ENCODE results near the gene ZNF423.

ZNF423 gene

GRCh38 chr16:49594153-49594552, 261.8 kb downstream of the ZNF423 start:
- DNase-seq = no peak

GRCh38 chr16:49593424-49594040, 262.4 kb downstream of the ZNF423 start:
- DNase-seq = no peak

- DNase-seq = no peak
Observed at GRCh38 chr16:49592546-49593423, 263.1 kb downstream of the ZNF423 start.

GRCh38 chr16:49590166-49590871, 265.6 kb downstream of the ZNF423 start:
- no peak for DNase-seq

GRCh38 chr16:49589544-49590031, 266.3 kb downstream of the ZNF423 start:
- no peak for DNase-seq

- no peak for DNase-seq
Observed at GRCh38 chr16:49588729-49589384, 267.1 kb downstream of the ZNF423 start.

- DNase-seq = no peak
Observed at GRCh38 chr16:49588026-49588425, 267.9 kb downstream of the ZNF423 start.

- no peak for DNase-seq
Observed at GRCh38 chr16:49587511-49587910, 268.4 kb downstream of the ZNF423 start.

GRCh38 chr16:49586466-49587450, 269.2 kb downstream of the ZNF423 start:
- DNase-seq = no peak

GRCh38 chr16:49585143-49585832, 270.6 kb downstream of the ZNF423 start:
- DNase-seq = no peak

- no peak for DNase-seq
Observed at GRCh38 chr16:49583911-49584310, 272.0 kb downstream of the ZNF423 start.

GRCh38 chr16:49581630-49582298, 274.1 kb downstream of the ZNF423 start:
- DNase-seq = no peak

GRCh38 chr16:49580751-49581303, 275.1 kb downstream of the ZNF423 start:
- DNase-seq = no peak

GRCh38 chr16:49578435-49579024, 277.4 kb downstream of the ZNF423 start:
- no peak for DNase-seq

GRCh38 chr16:49578018-49578417, 277.9 kb downstream of the ZNF423 start:
- DNase-seq = no peak

- no peak for DNase-seq
Observed at GRCh38 chr16:49576941-49577340, 279.0 kb downstream of the ZNF423 start.

- DNase-seq = no peak
Observed at GRCh38 chr16:49576173-49576494, 279.8 kb downstream of the ZNF423 start.

- no peak for DNase-seq
Observed at GRCh38 chr16:49575346-49576172, 280.4 kb downstream of the ZNF423 start.

- no peak for DNase-seq
Observed at GRCh38 chr16:49574826-49575225, 281.1 kb downstream of the ZNF423 start.
